GM12878 (cell line): ENCODE results near the gene SLC37A3. TPM values are rescaled to one million over a fixed set of nuclear protein-coding genes. Genes with fewer than 3 reads are reported as not detected.

ENCODE experiments used
- BCL3 ChIP-seq: IDR thresholded peaks from 2 replicates; pipeline ENCODE4 v1.6.1; 2011; ENCODE audit warnings: borderline replicate concordance, low read depth, mild to moderate bottlenecking, moderate library complexity, low read length; ENCODE audit not compliant: insufficient read depth, poor library complexity, severe bottlenecking
- CBFB ChIP-seq: IDR thresholded peaks from 2 replicates; pipeline ENCODE4 v1.6.1; 2016; ENCODE audit warnings: antibody characterized with exemption, low read depth
- FOS ChIP-seq: IDR thresholded peaks from 3 replicates; pipeline ENCODE4 v1.6.1; 2011; ENCODE audit warnings: borderline replicate concordance; ENCODE audit not compliant: insufficient read length; ENCODE audit errors: extremely low read depth
- GATAD2B ChIP-seq: fragments of 450-650 bp; conservative IDR thresholded peaks from 2 replicates; pipeline ENCODE4 v1.6.1; 2017; ENCODE audit warnings: low read depth, mild to moderate bottlenecking, moderate library complexity
- IKZF2 ChIP-seq, 2 experiments: fragments of 450-650 bp; IDR thresholded peaks; 2 replicates each; pipeline ENCODE4 v1.6.1; 2017; ENCODE audit warnings: mild to moderate bottlenecking in 2 of 2, moderate library complexity in 2 of 2
- MAX ChIP-seq: IDR thresholded peaks from 2 replicates; pipeline ENCODE4 v1.6.1; 2012; ENCODE audit warnings: low read depth, low read length, improper control_type of control experiment
- NBN ChIP-seq: fragments of 450-650 bp; IDR thresholded peaks from 2 replicates; pipeline ENCODE4 v1.6.1; 2016
- NR2C1 ChIP-seq: fragments of 450-650 bp; IDR thresholded peaks from 2 replicates; pipeline ENCODE4 v1.6.1; 2017; ENCODE audit warnings: antibody characterized with exemption, mild to moderate bottlenecking, moderate library complexity
- PAX5 ChIP-seq: IDR thresholded peaks from 2 replicates; pipeline ENCODE4 v1.6.1; 2011; ENCODE audit warnings: low read depth, low read length, borderline replicate concordance
- PAX8 ChIP-seq: fragments of 450-650 bp; IDR thresholded peaks from 2 replicates; pipeline ENCODE4 v1.6.1; 2017; ENCODE audit warnings: mild to moderate bottlenecking, moderate library complexity
- PML ChIP-seq: IDR thresholded peaks from 2 replicates; pipeline ENCODE4 v1.6.1; 2012; ENCODE audit warnings: low read length, inconsistent platforms
- SPI1 ChIP-seq: IDR thresholded peaks from 2 replicates; pipeline ENCODE4 v1.6.1; 2011; ENCODE audit warnings: low read depth, mild to moderate bottlenecking, low read length, moderate library complexity, borderline replicate concordance; ENCODE audit not compliant: insufficient read depth
- STAT3 ChIP-seq: IDR thresholded peaks from 2 replicates; pipeline ENCODE4 v1.6.1; 2011; ENCODE audit warnings: low read depth, low read length, improper control_type of control experiment
- TAF1 ChIP-seq: IDR thresholded peaks from 2 replicates; pipeline ENCODE4 v1.6.1; 2011; ENCODE audit warnings: mild to moderate bottlenecking, low read depth, low read length, borderline replicate concordance
- TCF12 ChIP-seq: IDR thresholded peaks from 2 replicates; pipeline ENCODE4 v1.6.1; 2011; ENCODE audit warnings: low read depth, mild to moderate bottlenecking, low read length
- TCF7 ChIP-seq: IDR thresholded peaks from 2 replicates; pipeline ENCODE4 v1.6.1; 2014; ENCODE audit warnings: antibody characterized with exemption, borderline replicate concordance
- WRNIP1 ChIP-seq: IDR thresholded peaks from 2 replicates; pipeline ENCODE4 v1.6.1; 2011; ENCODE audit warnings: low read depth, low read length, improper control_type of control experiment, borderline replicate concordance
- YBX1 ChIP-seq: fragments of 450-650 bp; IDR thresholded peaks from 2 replicates; pipeline ENCODE4 v1.6.1; 2016; ENCODE audit warnings: antibody characterized with exemption
- ZBED1 ChIP-seq: IDR thresholded peaks from 2 replicates; pipeline ENCODE4 v1.6.1; 2016; ENCODE audit warnings: borderline replicate concordance
- polyA plus RNA-seq, 11 experiments: library from polyadenylated mRNA; depleted of rRNA in 4 of 11; unstranded in 6 of 11; stranded (reverse) in 5 of 11; fragments of >200 nt; fragmentation: Nextera tagmentation in 4 of 11; fragmentation: Illumina TruSeq in 1 of 11; extraction: Ambion mirVana in 4 of 11; extraction: Trizol in 1 of 11; gene quantifications; 1 replicate in 1 of 11; 2 replicates in 10 of 11; pipeline versions ENCODE4 v1.2.1 to v1.2.3, GENCODE V29; 2011 to 2016; ENCODE audit warnings: inconsistent platforms in 2 of 11, missing spikeins in 2 of 11, low read depth in 1 of 11
- total RNA-seq, 4 experiments: library from RNA; depleted of rRNA in 3 of 4; stranded (reverse); fragments of >200 nt in 3 of 4; fragmentation: Illumina TruSeq in 1 of 4; extraction: Trizol in 1 of 4; gene quantifications; 2 replicates each; pipeline versions ENCODE4 v1.2.1 to v1.2.3, GENCODE V29; 2013 to 2021
- TF ChIP-seq, protein P1 (sequence below), 3 experiments: IDR thresholded peaks in 2 of 3; conservative IDR thresholded peaks in 1 of 3; 2 replicates each; pipeline ENCODE4 v1.5.1; 2011; ENCODE audit warnings: low read depth in 3 of 3, low read length in 3 of 3, mild to moderate bottlenecking in 3 of 3, control low read depth in 2 of 3, moderate library complexity in 2 of 3, inconsistent platforms in 1 of 3, mixed read lengths in 1 of 3; ENCODE audit not compliant: control insufficient read depth in 2 of 3, insufficient read depth in 1 of 3; ENCODE audit errors: extremely low read depth in 1 of 3
- TF ChIP-seq, protein P2 (sequence below): fragments of 450-650 bp; IDR thresholded peaks from 2 replicates; pipeline ENCODE4 v1.6.1; 2017; ENCODE audit warnings: mild to moderate bottlenecking, low read depth, inconsistent platforms; ENCODE audit not compliant: poor library complexity, severe bottlenecking
- TF ChIP-seq, protein P3 (sequence below): fragments of 450-650 bp; IDR thresholded peaks from 2 replicates; pipeline ENCODE4 v1.6.1; 2016; ENCODE audit warnings: mild to moderate bottlenecking
- TF ChIP-seq, protein P4 (sequence below): IDR thresholded peaks from 2 replicates; pipeline ENCODE4 v1.6.1; 2011; ENCODE audit warnings: low read depth, mild to moderate bottlenecking, low read length, moderate library complexity, borderline replicate concordance; ENCODE audit errors: extremely low read depth

The SLC37A3 gene
- total and polyA plus RNA-seq, 10 of the 15 experiments (the other 5 are each of a cell fraction or from before 2014, with no cell fraction given), result 3.7 to 13.6 (median 11.0) TPM

GRCh38 chr7:140390466-140391190 lies 7.7 kb downstream of the SLC37A3 start (continued):
- TF ChIP-seq, protein P1, sequence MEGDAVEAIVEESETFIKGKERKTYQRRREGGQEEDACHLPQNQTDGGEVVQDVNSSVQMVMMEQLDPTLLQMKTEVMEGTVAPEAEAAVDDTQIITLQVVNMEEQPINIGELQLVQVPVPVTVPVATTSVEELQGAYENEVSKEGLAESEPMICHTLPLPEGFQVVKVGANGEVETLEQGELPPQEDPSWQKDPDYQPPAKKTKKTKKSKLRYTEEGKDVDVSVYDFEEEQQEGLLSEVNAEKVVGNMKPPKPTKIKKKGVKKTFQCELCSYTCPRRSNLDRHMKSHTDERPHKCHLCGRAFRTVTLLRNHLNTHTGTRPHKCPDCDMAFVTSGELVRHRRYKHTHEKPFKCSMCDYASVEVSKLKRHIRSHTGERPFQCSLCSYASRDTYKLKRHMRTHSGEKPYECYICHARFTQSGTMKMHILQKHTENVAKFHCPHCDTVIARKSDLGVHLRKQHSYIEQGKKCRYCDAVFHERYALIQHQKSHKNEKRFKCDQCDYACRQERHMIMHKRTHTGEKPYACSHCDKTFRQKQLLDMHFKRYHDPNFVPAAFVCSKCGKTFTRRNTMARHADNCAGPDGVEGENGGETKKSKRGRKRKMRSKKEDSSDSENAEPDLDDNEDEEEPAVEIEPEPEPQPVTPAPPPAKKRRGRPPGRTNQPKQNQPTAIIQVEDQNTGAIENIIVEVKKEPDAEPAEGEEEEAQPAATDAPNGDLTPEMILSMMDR (IDR thresholded peaks at IDR 0.05 in 2 of 3, conservative IDR thresholded peaks at IDR 0.05 in 1 of 3; ENCODE audit: control insufficient read depth in 2 of 3, extremely low read depth in 1 of 3, insufficient read depth in 1 of 3, low read depth in 3 of 3, low read length in 3 of 3), result no peak
- TF ChIP-seq TCF7 (no peak), GATAD2B (no peak), BCL3 (no peak), PAX5 (peak; percentile 74; the same call in 1 of the 2 replicates), TAF1 (no peak), STAT3 (no peak), CBFB (peak; percentile 89), ZBED1 (no peak), PAX8 (no peak), NBN (0 out of 2 replicates have a peak, but pooled peaks have one; percentile 36), PML (no peak), NR2C1 (no peak), WRNIP1 (no peak), FOS (no peak), IKZF2 (IDR thresholded peaks at IDR 0.05) (peak; percentile 87 to 93), TCF12 (no peak), YBX1 (0 out of 2 replicates have a peak, but pooled peaks have one; percentile 7), SPI1 (peak; percentile 34; the same call in 1 of the 2 replicates), MAX (no peak)
- TF ChIP-seq, protein P2, sequence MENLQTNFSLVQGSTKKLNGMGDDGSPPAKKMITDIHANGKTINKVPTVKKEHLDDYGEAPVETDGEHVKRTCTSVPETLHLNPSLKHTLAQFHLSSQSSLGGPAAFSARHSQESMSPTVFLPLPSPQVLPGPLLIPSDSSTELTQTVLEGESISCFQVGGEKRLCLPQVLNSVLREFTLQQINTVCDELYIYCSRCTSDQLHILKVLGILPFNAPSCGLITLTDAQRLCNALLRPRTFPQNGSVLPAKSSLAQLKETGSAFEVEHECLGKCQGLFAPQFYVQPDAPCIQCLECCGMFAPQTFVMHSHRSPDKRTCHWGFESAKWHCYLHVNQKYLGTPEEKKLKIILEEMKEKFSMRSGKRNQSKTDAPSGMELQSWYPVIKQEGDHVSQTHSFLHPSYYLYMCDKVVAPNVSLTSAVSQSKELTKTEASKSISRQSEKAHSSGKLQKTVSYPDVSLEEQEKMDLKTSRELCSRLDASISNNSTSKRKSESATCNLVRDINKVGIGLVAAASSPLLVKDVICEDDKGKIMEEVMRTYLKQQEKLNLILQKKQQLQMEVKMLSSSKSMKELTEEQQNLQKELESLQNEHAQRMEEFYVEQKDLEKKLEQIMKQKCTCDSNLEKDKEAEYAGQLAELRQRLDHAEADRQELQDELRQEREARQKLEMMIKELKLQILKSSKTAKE, result no peak
- TF ChIP-seq, protein P3, sequence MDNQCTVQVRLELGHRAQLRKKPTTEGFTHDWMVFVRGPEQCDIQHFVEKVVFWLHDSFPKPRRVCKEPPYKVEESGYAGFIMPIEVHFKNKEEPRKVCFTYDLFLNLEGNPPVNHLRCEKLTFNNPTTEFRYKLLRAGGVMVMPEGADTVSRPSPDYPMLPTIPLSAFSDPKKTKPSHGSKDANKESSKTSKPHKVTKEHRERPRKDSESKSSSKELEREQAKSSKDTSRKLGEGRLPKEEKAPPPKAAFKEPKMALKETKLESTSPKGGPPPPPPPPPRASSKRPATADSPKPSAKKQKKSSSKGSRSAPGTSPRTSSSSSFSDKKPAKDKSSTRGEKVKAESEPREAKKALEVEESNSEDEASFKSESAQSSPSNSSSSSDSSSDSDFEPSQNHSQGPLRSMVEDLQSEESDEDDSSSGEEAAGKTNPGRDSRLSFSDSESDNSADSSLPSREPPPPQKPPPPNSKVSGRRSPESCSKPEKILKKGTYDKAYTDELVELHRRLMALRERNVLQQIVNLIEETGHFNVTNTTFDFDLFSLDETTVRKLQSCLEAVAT, result peak; percentile 77; the same call in 1 of the 2 replicates
- TF ChIP-seq, protein P4, sequence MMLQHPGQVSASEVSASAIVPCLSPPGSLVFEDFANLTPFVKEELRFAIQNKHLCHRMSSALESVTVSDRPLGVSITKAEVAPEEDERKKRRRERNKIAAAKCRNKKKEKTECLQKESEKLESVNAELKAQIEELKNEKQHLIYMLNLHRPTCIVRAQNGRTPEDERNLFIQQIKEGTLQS, result no peak
